ENCODE results near the gene STX2. TPM values are rescaled to one million over a fixed set of nuclear protein-coding genes. Genes with fewer than 3 reads are reported as not detected.
"Not testable (repeated sequence)": the region's sequence is repeated elsewhere in the genome, so short reads cannot be mapped to it uniquely, and the experiment has no call there.

Gene STX2
- total RNA-seq, 1 donor from 2014 or later = 1.8 TPM

GRCh38 chr12:130762319-130762675 lies 76.8 kb downstream of the STX2 start:
- no peak for ATAC-seq

- ATAC-seq = peak; percentile 84
Measured at GRCh38 chr12:130761537-130762318, 77.3 kb downstream of the STX2 start.

- ATAC-seq = no peak
Measured at GRCh38 chr12:130754234-130754901, 84.7 kb downstream of the STX2 start.

- ATAC-seq = no peak
Measured at GRCh38 chr12:130752692-130753230, 86.3 kb downstream of the STX2 start.

- not testable (repeated sequence) for ATAC-seq
Measured at GRCh38 chr12:130752037-130752436, 87.0 kb downstream of the STX2 start.

DNA sequence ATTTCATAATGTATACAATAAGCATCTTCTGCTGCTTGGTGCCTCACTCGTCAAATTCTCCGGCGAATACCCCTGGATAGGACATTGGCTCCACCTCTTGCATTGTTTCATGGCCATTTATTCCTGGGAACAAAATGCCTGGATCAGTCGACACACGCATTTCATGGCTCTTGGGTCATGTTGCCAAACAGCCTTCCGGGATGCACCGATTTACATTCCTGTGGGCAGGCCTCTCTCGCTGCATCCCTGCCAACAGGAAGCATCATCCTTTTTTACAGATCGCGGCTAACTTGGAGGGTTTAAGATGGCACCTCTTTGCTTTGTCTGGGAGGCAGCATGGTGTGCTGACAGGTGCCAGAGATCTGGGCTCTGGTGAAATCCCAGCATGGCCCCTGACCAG lies 90.3 kb downstream of the STX2 start:
- no peak for ATAC-seq

DNA sequence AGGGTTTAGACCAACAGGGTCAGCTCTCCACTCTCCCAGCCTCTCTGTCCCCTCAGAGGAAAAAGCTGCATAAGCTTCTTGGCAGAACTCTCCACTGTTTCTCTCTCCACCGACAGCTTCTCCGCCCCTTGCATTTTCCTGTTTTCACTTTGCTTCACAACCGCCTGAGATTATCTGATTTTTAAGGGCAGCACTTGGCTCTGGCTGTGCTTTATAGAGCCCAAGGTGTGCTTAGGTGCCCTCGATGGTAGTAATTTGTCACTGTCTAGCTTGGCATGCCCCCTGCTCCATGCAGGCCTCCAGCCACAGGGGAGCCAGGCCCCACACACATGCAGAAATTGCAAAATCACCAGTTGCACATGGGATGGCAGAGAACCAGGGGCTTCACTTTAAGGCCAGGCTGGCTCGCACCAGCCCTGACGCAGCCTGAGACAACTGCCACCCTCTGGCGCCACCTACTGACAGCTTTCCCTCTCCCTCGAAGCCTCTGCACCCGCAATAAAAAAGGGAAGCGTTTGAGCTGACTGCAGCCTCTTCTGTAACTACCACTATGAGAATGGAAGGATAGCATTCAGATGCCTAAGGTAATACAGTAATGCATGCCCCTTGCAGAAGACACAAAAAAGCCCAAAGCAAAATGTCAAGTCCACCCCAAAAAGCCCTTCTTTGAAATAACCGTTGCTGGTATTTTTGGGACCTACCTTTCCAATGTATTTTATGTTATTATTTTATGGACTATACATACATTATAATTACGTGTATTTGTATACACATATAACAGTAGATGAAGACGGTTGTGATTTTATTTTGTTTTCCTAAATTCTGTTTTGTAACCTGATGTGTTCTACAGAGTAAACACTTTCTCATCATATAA lies 90.9 kb downstream of the STX2 start:
- ATAC-seq = peak; percentile 83

- ATAC-seq = no peak
Measured at GRCh38 chr12:130746546-130746945, 92.5 kb downstream of the STX2 start.

- ATAC-seq = no peak
Measured at GRCh38 chr12:130745921-130746320, 93.1 kb downstream of the STX2 start.

DNA sequence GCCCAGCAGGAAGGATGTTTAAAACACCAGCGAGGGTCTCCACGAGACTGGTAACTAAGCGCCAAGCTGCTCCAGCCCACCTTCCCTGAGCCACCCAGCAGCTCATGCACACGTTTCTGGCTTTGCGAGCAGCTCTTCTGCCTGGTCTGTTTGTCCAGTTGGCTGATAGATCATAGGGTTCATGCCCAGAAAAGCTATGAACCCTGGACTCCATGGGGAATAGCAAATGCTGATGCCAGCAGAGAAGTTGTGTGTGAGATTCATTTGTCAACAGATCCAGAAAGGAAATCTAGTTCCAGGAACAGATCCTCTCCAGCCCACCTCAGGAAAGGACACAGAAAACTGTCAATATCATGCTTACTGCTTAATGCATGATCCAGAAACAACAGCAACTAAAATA lies 94.8 kb downstream of the STX2 start:
- ATAC-seq = no peak

DNA sequence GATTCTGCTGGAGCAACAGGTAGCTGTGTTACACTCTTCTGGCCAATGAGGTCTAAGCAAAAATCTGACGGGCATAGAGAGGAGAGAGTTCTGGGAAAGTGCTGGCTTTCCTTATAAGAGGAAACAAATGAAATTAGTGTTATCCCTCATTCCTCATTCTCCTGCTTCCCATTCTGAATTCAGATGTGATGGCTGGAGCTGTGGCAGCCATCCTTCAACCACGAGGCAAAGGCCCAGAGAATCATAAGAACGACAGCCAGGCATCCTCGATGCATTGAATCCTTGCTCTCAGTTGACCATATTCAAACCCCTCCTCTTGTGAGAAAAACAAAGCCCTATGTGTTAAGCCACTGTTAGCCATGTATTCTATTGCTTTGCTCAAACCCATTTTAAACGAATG lies 95.4 kb downstream of the STX2 start:
- no peak for ATAC-seq

GRCh38 chr12:130743176-130743575 lies 95.9 kb downstream of the STX2 start:
- ATAC-seq = no peak

DNA sequence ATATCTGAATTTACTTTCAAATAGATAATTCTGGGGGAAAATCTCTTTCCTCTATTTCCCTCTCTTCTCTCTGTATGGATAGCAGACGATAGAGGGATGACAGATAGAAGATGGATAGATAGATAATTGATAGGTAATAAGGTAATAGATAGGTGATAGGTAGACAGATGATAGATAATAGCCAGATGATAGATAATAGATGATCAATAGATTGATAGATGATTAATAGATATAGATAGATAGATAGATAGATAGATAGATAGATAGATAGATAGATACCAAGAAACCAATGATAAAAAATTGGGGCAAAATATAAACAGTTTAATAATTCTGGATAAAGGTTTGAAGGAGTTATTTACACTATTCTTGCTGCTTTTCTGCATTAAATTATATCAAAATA lies 96.3 kb downstream of the STX2 start:
- ATAC-seq = no peak

DNA sequence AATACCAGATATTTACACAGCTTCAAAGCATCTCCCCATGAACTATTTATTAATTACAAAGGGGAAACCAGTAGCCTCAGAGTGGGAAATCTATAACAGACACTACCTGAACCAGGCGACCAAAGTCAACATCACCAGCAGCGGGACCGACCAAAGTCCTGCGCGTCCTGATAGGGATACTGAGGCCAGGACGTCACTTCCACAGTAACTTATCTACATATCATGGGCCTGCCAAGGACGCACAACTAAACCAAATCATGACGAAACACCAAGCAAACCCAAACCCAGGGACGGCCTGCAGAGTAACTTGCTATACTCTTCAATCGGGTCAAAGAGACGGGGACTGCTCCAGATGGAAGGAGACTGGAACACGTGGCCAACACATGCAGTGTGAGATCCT lies 96.9 kb downstream of the STX2 start:
- no peak for ATAC-seq

Other genes with a start within 250 kb of the STX2 start
- gene RIMBP2, start 123.0 kb downstream of the STX2 start, total RNA-seq = 2.3 TPM
- 693 TPM for gene RAN, start 32.8 kb upstream of the STX2 start, total RNA-seq
- gene ADGRD1, start 114.7 kb upstream of the STX2 start, total RNA-seq = 2.5 TPM

All from esophagus mucosa (tissue), 1 donor.